ENCODE data around the gene C1orf167.

C1orf167 gene

DNA sequence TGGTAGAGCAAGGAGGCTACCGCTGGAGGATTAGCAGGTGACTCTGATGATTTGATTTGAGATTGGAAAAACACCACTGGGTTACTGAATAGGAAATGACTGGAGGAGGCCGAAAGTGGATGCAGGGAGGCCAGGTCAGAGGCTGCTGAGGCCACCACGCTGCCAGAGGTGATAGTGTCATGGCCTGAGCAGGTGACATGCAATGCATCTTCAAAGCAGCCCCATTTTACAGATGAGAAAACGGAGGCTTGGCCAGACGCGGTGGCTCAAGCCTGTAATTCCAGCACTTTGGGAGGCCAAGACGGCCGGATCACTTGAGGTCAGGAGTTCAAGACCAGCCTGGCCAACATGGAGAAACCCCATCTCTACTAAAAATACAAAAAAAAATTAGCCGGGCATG is 12.8 kb downstream of the C1orf167 start:
- H3K4me2 ChIP-seq (ENCODE audit: insufficient read depth, low read length, poor library complexity, severe bottlenecking) = no peak overlapping the region
- no peak overlapping the region for H2AFZ ChIP-seq (ENCODE audit: low read length)
- H2AK5ac ChIP-seq (ENCODE audit: low read depth, low read length) = no peak overlapping the region
- H3K9ac ChIP-seq (ENCODE audit: low read depth, low read length, poor library complexity) = no peak overlapping the region
- peaks cover 0 to 12% (median 0%) of the 10 kb centered on the region in 3 experiments for H3K27me3 ChIP-seq (ENCODE audit: control insufficient read depth in 3 of 3, insufficient read depth in 3 of 3, low read depth in 1 of 3, low read length in 3 of 3)
- H3K27ac ChIP-seq (replicated peaks; ENCODE audit: low read length) = no peak overlapping the region
- H2BK5ac ChIP-seq (ENCODE audit: low read length) = no peak overlapping the region
- no peaks in the 10 kb centered on the region for H3K9me3 ChIP-seq (replicated peaks in 1 of 2; ENCODE audit: control insufficient read depth in 2 of 2, insufficient read depth in 1 of 2, low read depth in 1 of 2, low read length in 2 of 2)
- H3K4me3 ChIP-seq (ENCODE audit: low read length in 2 of 2) = no peak overlapping the region
- H2BK15ac ChIP-seq (ENCODE audit: low read length) = no peak overlapping the region
- no peak overlapping the region for H4K91ac ChIP-seq (ENCODE audit: low read depth, low read length, poor library complexity)
- H2BK12ac ChIP-seq (ENCODE audit: low read length) = no peak overlapping the region
- no peaks in the 10 kb centered on the region for H3K36me3 ChIP-seq (replicated peaks in 1 of 2; ENCODE audit: control insufficient read depth in 2 of 2, insufficient read depth in 2 of 2, low read length in 2 of 2)
- no peaks in the 10 kb centered on the region for H3K4me1 ChIP-seq (ENCODE audit: control insufficient read depth in 2 of 2, insufficient read depth in 1 of 2, low read depth in 1 of 2, low read length in 2 of 2)
- H3K14ac ChIP-seq (ENCODE audit: low read length) = no peak overlapping the region
- H3K23ac ChIP-seq (ENCODE audit: low read depth, low read length, poor library complexity) = no peak overlapping the region
- DNase-seq (ENCODE audit: low spot score) = no peak
- H3K18ac ChIP-seq (ENCODE audit: low read length) = no peak overlapping the region
- H3K4ac ChIP-seq (ENCODE audit: low read length) = no peak overlapping the region
- WGBS, 2 donors (ENCODE audit: extremely low coverage in 2 of 2, insufficient read length in 2 of 2, insufficient replicate concordance in 1 of 2) = no CpG with 5 or more reads among the region's 9 CpGs
- no peak overlapping the region for H4K8ac ChIP-seq (ENCODE audit: low read depth, low read length)
- H3K79me1 ChIP-seq (ENCODE audit: low read depth, low read length) = no peaks in the 10 kb centered on the region
- H2BK120ac ChIP-seq (ENCODE audit: low read depth, low read length) = no peak overlapping the region

DNA sequence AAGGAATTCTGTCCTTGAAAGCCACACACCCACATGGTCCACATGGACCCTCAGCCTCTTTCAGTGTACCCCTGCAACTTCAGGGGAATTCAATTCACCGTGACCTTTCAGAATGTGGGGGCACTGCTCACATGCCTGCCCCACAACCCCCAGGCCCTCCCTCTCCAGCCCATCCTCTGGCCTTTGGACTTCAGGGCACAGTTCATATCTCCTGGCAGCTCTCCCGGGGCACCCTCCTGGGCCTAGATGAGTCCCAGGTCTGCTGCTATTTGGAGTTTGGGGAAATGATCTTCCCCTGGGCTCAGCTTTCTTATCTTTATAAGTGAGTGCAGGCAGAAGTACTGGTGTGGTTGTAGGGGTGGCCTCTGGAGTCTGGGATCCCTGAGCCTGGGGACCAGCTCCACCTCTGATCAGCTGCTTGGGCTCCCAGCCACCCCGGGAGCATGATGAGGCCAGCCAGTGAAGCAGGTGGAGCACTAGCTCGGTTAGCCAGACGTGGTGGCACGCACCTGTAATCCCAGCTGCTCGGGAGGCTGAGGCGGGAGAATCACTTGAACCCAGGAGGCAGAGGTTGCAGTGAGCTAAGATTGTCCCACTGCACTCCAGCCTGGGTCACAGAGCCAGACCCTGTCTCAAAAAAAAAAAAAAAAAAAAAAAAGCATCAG is 15.8 kb downstream of the C1orf167 start:
- H3K36me3 ChIP-seq (replicated peaks in 1 of 2; ENCODE audit: control insufficient read depth in 2 of 2, insufficient read depth in 2 of 2, low read length in 2 of 2) = no peaks in the 10 kb centered on the region
- H3K4me1 ChIP-seq (ENCODE audit: control insufficient read depth in 2 of 2, insufficient read depth in 1 of 2, low read depth in 1 of 2, low read length in 2 of 2) = no peaks in the 10 kb centered on the region
- H3K9me3 ChIP-seq (replicated peaks in 1 of 2; ENCODE audit: control insufficient read depth in 2 of 2, insufficient read depth in 1 of 2, low read depth in 1 of 2, low read length in 2 of 2) = no peaks in the 10 kb centered on the region
- H3K9ac ChIP-seq (ENCODE audit: low read depth, low read length, poor library complexity) = no peak overlapping the region
- peak overlapping the region in 1 of 2 donors; percentile 41 for H3K4me3 ChIP-seq (ENCODE audit: low read length in 2 of 2)
- H2BK120ac ChIP-seq (ENCODE audit: low read depth, low read length) = no peak overlapping the region
- no peak overlapping the region for H4K8ac ChIP-seq (ENCODE audit: low read depth, low read length)
- H3K4me2 ChIP-seq (ENCODE audit: insufficient read depth, low read length, poor library complexity, severe bottlenecking) = no peak overlapping the region
- no peak overlapping the region for H2BK12ac ChIP-seq (ENCODE audit: low read length)
- no peak overlapping the region for H2AK5ac ChIP-seq (ENCODE audit: low read depth, low read length)
- no peaks in the 10 kb centered on the region for H3K79me1 ChIP-seq (ENCODE audit: low read depth, low read length)
- WGBS, 2 donors (ENCODE audit: extremely low coverage in 2 of 2, insufficient read length in 2 of 2, insufficient replicate concordance in 1 of 2) = no CpG with 5 or more reads among the region's 8 CpGs
- no peak overlapping the region for H4K91ac ChIP-seq (ENCODE audit: low read depth, low read length, poor library complexity)
- DNase-seq (ENCODE audit: low spot score) = no peak
- H2AFZ ChIP-seq (ENCODE audit: low read length) = no peak overlapping the region
- H3K27me3 ChIP-seq (ENCODE audit: control insufficient read depth in 3 of 3, insufficient read depth in 3 of 3, low read depth in 1 of 3, low read length in 3 of 3) = peaks cover 0 to 12% (median 0%) of the 10 kb centered on the region in 3 experiments
- H3K23ac ChIP-seq (ENCODE audit: low read depth, low read length, poor library complexity) = no peak overlapping the region
- no peak overlapping the region for H2BK15ac ChIP-seq (ENCODE audit: low read length)
- H2BK5ac ChIP-seq (ENCODE audit: low read length) = no peak overlapping the region
- no peak overlapping the region for H3K27ac ChIP-seq (replicated peaks; ENCODE audit: low read length)
- H3K4ac ChIP-seq (ENCODE audit: low read length) = no peak overlapping the region
- no peak overlapping the region for H3K18ac ChIP-seq (ENCODE audit: low read length)
- H3K14ac ChIP-seq (ENCODE audit: low read length) = no peak overlapping the region

DNA sequence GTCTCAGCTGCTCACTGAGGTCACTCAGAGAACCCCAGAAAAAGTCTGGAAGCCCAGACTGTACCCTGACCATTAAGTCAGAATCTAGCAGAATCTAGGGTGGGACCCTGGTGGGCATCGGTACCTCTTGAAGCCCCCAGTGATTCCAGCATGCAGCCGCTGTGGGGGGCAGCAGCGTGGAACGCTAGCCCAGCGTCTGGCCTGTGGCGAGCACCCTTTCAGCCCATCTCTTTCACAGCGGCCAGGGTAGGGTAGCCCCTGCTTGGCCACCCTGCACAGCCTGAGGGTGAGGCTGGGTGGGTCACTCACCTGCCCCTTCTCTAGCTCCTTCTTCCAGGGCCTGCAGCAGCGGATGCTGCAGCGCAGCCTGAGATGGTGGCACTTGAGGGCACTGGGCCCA is 16.3 kb downstream of the C1orf167 start:
- Histone ChIP-seq H4K8ac (ENCODE audit: low read depth, low read length) (no peak overlapping the region), H3K4ac (ENCODE audit: low read length) (no peak overlapping the region), H2BK120ac (ENCODE audit: low read depth, low read length) (no peak overlapping the region), H3K4me1 (ENCODE audit: control insufficient read depth in 2 of 2, insufficient read depth in 1 of 2, low read depth in 1 of 2, low read length in 2 of 2) (no peaks in the 10 kb centered on the region), H3K79me1 (ENCODE audit: low read depth, low read length) (no peaks in the 10 kb centered on the region), H2BK15ac (ENCODE audit: low read length) (peak overlapping the region; percentile 96), H3K18ac (ENCODE audit: low read length) (peak overlapping the region; percentile 70), H3K9ac (ENCODE audit: low read depth, low read length, poor library complexity) (no peak overlapping the region), H2AK5ac (ENCODE audit: low read depth, low read length) (peak overlapping the region; percentile 92), H3K27ac (replicated peaks; ENCODE audit: low read length) (no peak overlapping the region), H3K23ac (ENCODE audit: low read depth, low read length, poor library complexity) (peak overlapping the region; percentile 80), H4K91ac (ENCODE audit: low read depth, low read length, poor library complexity) (no peak overlapping the region), H3K4me3 (ENCODE audit: low read length in 2 of 2) (no peak overlapping the region), H2AFZ (ENCODE audit: low read length) (no peak overlapping the region), H3K9me3 (replicated peaks in 1 of 2; ENCODE audit: control insufficient read depth in 2 of 2, insufficient read depth in 1 of 2, low read depth in 1 of 2, low read length in 2 of 2) (no peaks in the 10 kb centered on the region), H2BK5ac (ENCODE audit: low read length) (no peak overlapping the region), H2BK12ac (ENCODE audit: low read length) (no peak overlapping the region), H3K14ac (ENCODE audit: low read length) (peak overlapping the region; percentile 94), H3K4me2 (ENCODE audit: insufficient read depth, low read length, poor library complexity, severe bottlenecking) (no peak overlapping the region), H3K27me3 (ENCODE audit: control insufficient read depth in 3 of 3, insufficient read depth in 3 of 3, low read depth in 1 of 3, low read length in 3 of 3) (peaks cover 0 to 12% (median 0%) of the 10 kb centered on the region in 3 experiments), H3K36me3 (replicated peaks in 1 of 2; ENCODE audit: control insufficient read depth in 2 of 2, insufficient read depth in 2 of 2, low read length in 2 of 2) (no peaks in the 10 kb centered on the region)
- no peak for DNase-seq (ENCODE audit: low spot score)
- WGBS, 2 donors (ENCODE audit: extremely low coverage in 2 of 2, insufficient read length in 2 of 2, insufficient replicate concordance in 1 of 2) = no CpG with 5 or more reads among the region's 9 CpGs

DNA sequence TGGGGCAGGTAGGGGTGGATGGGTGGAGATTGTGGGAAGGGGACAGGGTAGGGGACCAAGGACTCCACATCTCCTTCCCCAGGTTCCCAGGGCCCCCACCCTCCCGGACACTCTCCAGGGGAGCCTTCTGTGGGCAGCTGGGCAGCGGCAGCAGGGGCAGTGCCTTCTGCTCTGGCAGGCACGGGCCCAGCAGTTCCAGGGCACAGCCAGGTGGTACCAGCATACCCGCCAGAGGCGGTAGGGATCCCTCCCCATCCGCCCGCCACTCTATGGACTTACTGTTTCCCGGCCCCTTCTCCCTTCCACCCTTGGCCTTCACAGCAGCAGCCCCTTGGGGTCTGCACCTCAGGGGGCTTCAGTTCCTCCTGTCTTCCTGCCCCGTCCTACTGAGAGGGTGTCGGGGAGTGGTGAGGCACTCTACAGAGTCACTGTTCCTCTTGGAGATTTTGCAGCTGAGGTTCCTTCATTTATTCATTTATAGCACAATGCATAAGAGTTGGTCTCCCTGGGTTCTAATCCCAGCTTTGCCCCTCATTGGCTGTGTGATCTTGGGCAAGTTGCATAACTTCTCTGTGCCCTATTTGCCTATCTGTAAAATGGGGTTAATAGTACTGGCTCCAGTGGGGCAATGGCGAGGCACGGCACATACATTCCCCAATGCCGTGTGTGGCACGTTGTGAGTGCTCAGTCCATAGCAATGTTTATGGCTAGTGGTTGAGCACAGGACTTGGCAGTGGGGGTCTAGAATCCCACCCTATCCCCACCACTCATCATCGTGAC is 17.0 kb downstream of the C1orf167 start:
- Histone ChIP-seq H3K14ac (ENCODE audit: low read length) (no peak overlapping the region), H3K4me2 (ENCODE audit: insufficient read depth, low read length, poor library complexity, severe bottlenecking) (no peak overlapping the region), H2BK5ac (ENCODE audit: low read length) (no peak overlapping the region), H2AK5ac (ENCODE audit: low read depth, low read length) (peak overlapping the region; percentile 92), H3K36me3 (replicated peaks in 1 of 2; ENCODE audit: control insufficient read depth in 2 of 2, insufficient read depth in 2 of 2, low read length in 2 of 2) (no peaks in the 10 kb centered on the region), H3K9ac (ENCODE audit: low read depth, low read length, poor library complexity) (no peak overlapping the region), H4K91ac (ENCODE audit: low read depth, low read length, poor library complexity) (no peak overlapping the region), H3K4me3 (ENCODE audit: low read length in 2 of 2) (no peak overlapping the region), H2BK120ac (ENCODE audit: low read depth, low read length) (no peak overlapping the region), H4K8ac (ENCODE audit: low read depth, low read length) (peak overlapping the region; percentile 32), H2BK15ac (ENCODE audit: low read length) (peak overlapping the region; percentile 96), H3K9me3 (replicated peaks in 1 of 2; ENCODE audit: control insufficient read depth in 2 of 2, insufficient read depth in 1 of 2, low read depth in 1 of 2, low read length in 2 of 2) (no peaks in the 10 kb centered on the region), H3K79me1 (ENCODE audit: low read depth, low read length) (no peaks in the 10 kb centered on the region), H3K4me1 (ENCODE audit: control insufficient read depth in 2 of 2, insufficient read depth in 1 of 2, low read depth in 1 of 2, low read length in 2 of 2) (no peaks in the 10 kb centered on the region), H2BK12ac (ENCODE audit: low read length) (no peak overlapping the region), H3K4ac (ENCODE audit: low read length) (no peak overlapping the region), H3K27me3 (ENCODE audit: control insufficient read depth in 3 of 3, insufficient read depth in 3 of 3, low read depth in 1 of 3, low read length in 3 of 3) (peaks cover 0 to 12% (median 0%) of the 10 kb centered on the region in 3 experiments), H3K23ac (ENCODE audit: low read depth, low read length, poor library complexity) (no peak overlapping the region), H3K18ac (ENCODE audit: low read length) (peak overlapping the region; percentile 46), H3K27ac (replicated peaks; ENCODE audit: low read length) (no peak overlapping the region), H2AFZ (ENCODE audit: low read length) (no peak overlapping the region)
- no CpG with 5 or more reads among the region's 15 CpGs for WGBS, 2 donors (ENCODE audit: extremely low coverage in 2 of 2, insufficient read length in 2 of 2, insufficient replicate concordance in 1 of 2)
- DNase-seq (ENCODE audit: low spot score) = no peak

Measured in neuronal stem cell (in vitro differentiated cells).